HCT116 (cell line): Measurements from ENCODE around the gene ZNF562. TPM values are rescaled to one million over a fixed set of nuclear protein-coding genes. Genes with fewer than 3 reads are reported as not detected.

ENCODE experiments used
- ATAC-seq: fragments of 200-7000 bp; cut with Tn5 transposase; 2 replicates; pipeline ENCODE4 v1.9.1; 2020; ENCODE audit warnings: mild to moderate bottlenecking, moderate library complexity
- BruUV-seq: library from RNA; stranded (reverse); fragments of 400-500 nt; replicated peaks from 2 replicates; lab custom pipeline; 2021; lab: Mats Ljungman, UMichigan
- CTCF ChIA-PET: fragments of 300-600 bp; sonication (Branson Sonifier 250); formaldehyde crosslinking; loops from one replicate; lab custom pipeline; 2021; ENCODE audit warnings: antibody characterized with exemption; lab: Charles Lee
- POLR2A ChIA-PET: fragments of 300-600, 350-600 bp; sonication (Branson Sonifier 250); formaldehyde crosslinking; loops from one replicate; lab custom pipeline; 2021; ENCODE audit warnings: antibody characterized with exemption; lab: Charles Lee
- RAD21 ChIA-PET, 2 experiments: fragments of 300-600 bp; sonication (Branson Sonifier 250); formaldehyde crosslinking; loops; one replicate each; lab custom pipeline; 2023; ENCODE audit warnings: low total read pairs in 2 of 2; ENCODE audit not compliant: uncharacterized antibody in 2 of 2, unreplicated experiment in 2 of 2, low non-redundant PET in 1 of 2; lab: Charles Lee
- DNase-seq: peaks from one replicate; pipeline ENCODE4 v3.0.0-alpha.2; 2010; ENCODE audit warnings: low read depth, low spot score
- H2AFZ ChIP-seq: fragments of 200-600 bp; shearing (Covaris generic), sonication (generic); 2 replicates; pipeline ENCODE4 v1.6.1; 2017; ENCODE audit warnings: low read depth, mixed run types, mixed read lengths, antibody characterized with exemption, low read length; ENCODE audit not compliant: poor library complexity, severe bottlenecking
- H3K27ac ChIP-seq: 2 replicates; pipeline ENCODE4 v1.5.1; 2012; ENCODE audit warnings: low read depth, low read length
- H3K27me3 ChIP-seq: fragments of 200-600 bp; sonication (generic); 2 replicates; pipeline ENCODE4 v1.6.1; 2016; ENCODE audit warnings: mixed run types, low read length, mixed read lengths; ENCODE audit not compliant: insufficient read depth
- H3K36me3 ChIP-seq, 2 experiments: fragments of 200-500 bp in 1 of 2; fragments of 200-600 bp in 1 of 2; sonication (Bioruptor generic) in 1 of 2; sonication (generic) in 1 of 2; 2 replicates each; pipeline versions ENCODE4 v1.5.1 to v1.6.1; 2014 to 2016; ENCODE audit warnings: low read length in 2 of 2, inconsistent platforms in 1 of 2, mixed read lengths in 1 of 2, mixed run types in 1 of 2; ENCODE audit not compliant: insufficient read depth in 2 of 2, control insufficient read depth in 1 of 2
- H3K4me1 ChIP-seq, 2 experiments: fragments of 200-600 bp in 1 of 2; sonication (generic) in 1 of 2; 2 replicates each; pipeline versions ENCODE4 v1.5.1 to v1.6.1; 2012 to 2017; ENCODE audit warnings: low read length in 2 of 2, inconsistent platforms in 1 of 2, mild to moderate bottlenecking in 1 of 2, mixed read lengths in 1 of 2, mixed run types in 1 of 2, moderate library complexity in 1 of 2; ENCODE audit not compliant: insufficient read depth in 2 of 2, control insufficient read depth in 1 of 2
- H3K4me2 ChIP-seq: fragments of 200-600 bp; sonication (generic); 2 replicates; pipeline ENCODE4 v1.6.1; 2017; ENCODE audit warnings: mixed run types, low read length, mixed read lengths
- H3K4me3 ChIP-seq, 2 experiments: fragments of 200-600 bp in 1 of 2; sonication (generic) in 1 of 2; replicated peaks in 1 of 2; 2 replicates each; pipeline ENCODE4 v1.5.1; 2011 to 2016; ENCODE audit warnings: low read length in 2 of 2, control low read depth in 1 of 2, low read depth in 1 of 2, mild to moderate bottlenecking in 1 of 2, mixed read lengths in 1 of 2, mixed run types in 1 of 2
- H3K79me2 ChIP-seq: fragments of 200-600 bp; sonication (generic); 2 replicates; pipeline ENCODE4 v1.6.1; 2017; ENCODE audit warnings: mild to moderate bottlenecking, mixed run types, low read length, moderate library complexity, mixed read lengths; ENCODE audit not compliant: insufficient read depth
- H3K9ac ChIP-seq: fragments of 200-600 bp; sonication (generic); 2 replicates; pipeline ENCODE4 v1.6.1; 2016; ENCODE audit warnings: low read length, mixed read lengths
- H3K9me2 ChIP-seq: fragments of 200-600 bp; sonication (generic), shearing (Covaris generic); 2 replicates; pipeline ENCODE4 v1.6.1; 2017; ENCODE audit warnings: mixed run types, mild to moderate bottlenecking, moderate library complexity; ENCODE audit not compliant: insufficient read depth
- H3K9me3 ChIP-seq, 2 experiments: fragments of 200-500 bp in 1 of 2; fragments of 200-600 bp in 1 of 2; sonication (Bioruptor generic) in 1 of 2; sonication (generic) in 1 of 2; 2 replicates each; pipeline ENCODE4 v1.6.1; 2014 to 2017; ENCODE audit warnings: low read length in 2 of 2, mixed read lengths in 2 of 2, inconsistent platforms in 1 of 2, low read depth in 1 of 2, mild to moderate bottlenecking in 1 of 2, mixed run types in 1 of 2, moderate library complexity in 1 of 2; ENCODE audit not compliant: control insufficient read depth in 1 of 2, insufficient read depth in 1 of 2
- H4K20me1 ChIP-seq: fragments of 200-600 bp; sonication (generic), shearing (Covaris generic); 2 replicates; pipeline ENCODE4 v1.6.1; 2017; ENCODE audit warnings: mixed run types, mild to moderate bottlenecking, moderate library complexity; ENCODE audit not compliant: insufficient read depth
- ATF3 ChIP-seq: IDR thresholded peaks from 2 replicates; pipeline ENCODE4 v1.6.1; 2012
- CBX3 ChIP-seq: IDR thresholded peaks from 2 replicates; pipeline ENCODE4 v1.6.1; 2012; ENCODE audit warnings: low read depth
- CEBPB ChIP-seq: IDR thresholded peaks from 2 replicates; pipeline ENCODE4 v1.6.1; 2012; ENCODE audit warnings: low read depth
- CTCF ChIP-seq, 3 experiments: fragments of 200-600 bp in 1 of 3; sonication (generic) in 1 of 3; IDR thresholded peaks in 2 of 3; conservative IDR thresholded peaks in 1 of 3; 2 replicates each; pipeline ENCODE4 v1.5.1; 2012 to 2017; ENCODE audit warnings: low read depth in 2 of 3, low read length in 2 of 3, antibody characterized with exemption in 1 of 3, borderline replicate concordance in 1 of 3, control low read depth in 1 of 3, mild to moderate bottlenecking in 1 of 3, mixed read lengths in 1 of 3, mixed run types in 1 of 3, moderate library complexity in 1 of 3; ENCODE audit not compliant: insufficient read depth in 1 of 3
- EGR1 ChIP-seq: IDR thresholded peaks from 2 replicates; pipeline ENCODE4 v1.6.1; 2012; ENCODE audit warnings: low read depth
- ELF1 ChIP-seq: IDR thresholded peaks from 2 replicates; pipeline ENCODE4 v1.6.1; 2012; ENCODE audit warnings: low read depth, borderline replicate concordance
- EZH2 ChIP-seq: fragments of 200-600 bp; sonication (generic); IDR thresholded peaks from 2 replicates; pipeline ENCODE4 v1.6.1; 2017; ENCODE audit warnings: antibody characterized with exemption, mixed run types
- EZH2phosphoT487 ChIP-seq: fragments of 200-600 bp; IDR thresholded peaks from 2 replicates; pipeline ENCODE4 v1.6.1; 2018; ENCODE audit warnings: antibody characterized with exemption, borderline replicate concordance
- FOSL1 ChIP-seq: IDR thresholded peaks from 2 replicates; pipeline ENCODE4 v1.6.1; 2012; ENCODE audit warnings: low read depth
- JUND ChIP-seq: IDR thresholded peaks from 2 replicates; pipeline ENCODE4 v1.6.1; 2012
- MAX ChIP-seq: IDR thresholded peaks from 2 replicates; pipeline ENCODE4 v1.6.1; 2012
- POLR2A ChIP-seq: IDR thresholded peaks from 2 replicates; pipeline ENCODE4 v1.7.0; 2011; ENCODE audit warnings: borderline replicate concordance; ENCODE audit not compliant: insufficient read depth, insufficient read length; ENCODE audit errors: extremely low read depth
- POLR2AphosphoS5 ChIP-seq: IDR thresholded peaks from 2 replicates; pipeline ENCODE4 v1.6.1; 2011; ENCODE audit warnings: mild to moderate bottlenecking, low read depth, low read length, moderate library complexity
- RAD21 ChIP-seq: IDR thresholded peaks from 2 replicates; pipeline ENCODE4 v1.6.1; 2012; ENCODE audit warnings: low read depth, mild to moderate bottlenecking
- SIN3A ChIP-seq: IDR thresholded peaks from 2 replicates; pipeline ENCODE4 v1.6.1; 2012; ENCODE audit warnings: low read depth
- SP1 ChIP-seq: IDR thresholded peaks from 2 replicates; pipeline ENCODE4 v1.6.1; 2012; ENCODE audit warnings: low read depth
- SRF ChIP-seq: IDR thresholded peaks from 2 replicates; pipeline ENCODE4 v1.6.1; 2012; ENCODE audit warnings: low read depth
- TCF7L2 ChIP-seq: IDR thresholded peaks from 2 replicates; pipeline ENCODE4 v1.7.0; 2011; ENCODE audit warnings: borderline replicate concordance, inconsistent platforms; ENCODE audit not compliant: insufficient read depth, insufficient read length; ENCODE audit errors: extremely low read depth
- YY1 ChIP-seq: IDR thresholded peaks from 2 replicates; pipeline ENCODE4 v1.6.1; 2011; ENCODE audit warnings: low read length, low read depth, moderate library complexity, mild to moderate bottlenecking; ENCODE audit not compliant: insufficient replicate concordance; ENCODE audit errors: extremely low read depth
- ZFX ChIP-seq: fragments of 450-650 bp; IDR thresholded peaks from 2 replicates; pipeline ENCODE4 v1.6.1; 2017
- ZNF274 ChIP-seq: fragments of 200-500 bp; sonication (Bioruptor generic); IDR thresholded peaks from 2 replicates; pipeline ENCODE4 v1.6.1; 2014; ENCODE audit warnings: mild to moderate bottlenecking, low read depth, low read length, inconsistent platforms
- intact Hi-C: fragments of 100-400 bp; cut with micrococcal nuclease; formaldehyde crosslinking; loops from 2 replicates; pipeline ENCODE4 v1.10.0; 2022
- total RNA-seq: library from RNA; stranded (reverse); gene quantifications from one replicate; pipeline ENCODE4 v1.2.1, GENCODE V29; 2021; ENCODE audit not compliant: unreplicated experiment

The ZNF562 gene
- total RNA-seq, 1 experiment from 2014 or later, result 37.8 TPM

- no peaks in the 10 kb centered on the region for H3K9me2 ChIP-seq
- H3K4me1 ChIP-seq, result peaks cover 2 to 12% of the 10 kb centered on the region in 2 experiments; a peak in 1 of 4 replicates
- H3K36me3 ChIP-seq, result peaks cover 5 to 43% of the 10 kb centered on the region in 2 experiments; a peak in 3 of 4 replicates
- H3K9ac ChIP-seq, result no peak overlapping the region
- TF ChIP-seq SIN3A, result no peak
- TF ChIP-seq FOSL1, result no peak
- TF ChIP-seq RAD21, result no peak
- no peak for TF ChIP-seq ELF1
- TF ChIP-seq ZNF274, result no peak
- TF ChIP-seq POLR2A, result no peak
- TF ChIP-seq EZH2, result no peak
- TF ChIP-seq EZH2phosphoT487, result no peak
- TF ChIP-seq ZFX, result no peak
- H4K20me1 ChIP-seq, result no peaks in the 10 kb centered on the region
- DNase-seq (no peak), ATAC-seq (no peak)
- H3K27ac ChIP-seq, result no peak overlapping the region
- RAD21 ChIA-PET, result no interaction called here
- H3K9me3 ChIP-seq, result peaks cover 35 to 40% of the 10 kb centered on the region in 2 experiments; a peak in 3 of 4 replicates
- BruUV-seq, result no TSS peak
- intact Hi-C loops, result loop anchor here (10.0 kb wide), 2 partner anchors 87 to 347 kb away; partner anchors contain the start of genes ZNF121 and ZNF559
- POLR2A ChIA-PET, result no interaction called here
- CTCF ChIA-PET, result no interaction called here
- no peak overlapping the region for H3K4me3 ChIP-seq
- peaks cover 80% of the 10 kb centered on the region for H3K79me2 ChIP-seq
- H3K4me2 ChIP-seq, result no peak overlapping the region
- no peak overlapping the region for H2AFZ ChIP-seq
- no peaks in the 10 kb centered on the region for H3K27me3 ChIP-seq
Measured at GRCh38 chr19:9671655-9672054, 3.2 kb downstream of the ZNF562 start.

GRCh38 chr19:9668544-9668943, 6.4 kb downstream of the ZNF562 start:
- no peaks in the 10 kb centered on the region for H4K20me1 ChIP-seq
- intact Hi-C loops, result no loop called here

More at GRCh38 chr19:9668544-9668943, 6.4 kb downstream of the ZNF562 start:
- ChIA-PET RAD21 (no interaction called here), CTCF (no interaction called here), POLR2A (no interaction called here)
- Histone ChIP-seq H3K4me3 (no peak overlapping the region), H3K4me1 (peaks cover 0 to under 1% of the 10 kb centered on the region in 2 experiments; a peak in 1 of 4 replicates), H3K9me2 (no peaks in the 10 kb centered on the region), H3K27me3 (no peaks in the 10 kb centered on the region), H3K27ac (no peak overlapping the region), H3K79me2 (peaks cover 100% of the 10 kb centered on the region), H2AFZ (no peak overlapping the region), H3K4me2 (no peak overlapping the region), H3K36me3 (peaks cover 5 to 47% of the 10 kb centered on the region in 2 experiments; a peak in 3 of 4 replicates), H3K9me3 (peaks cover 39 to 40% of the 10 kb centered on the region in 2 experiments; a peak in 3 of 4 replicates), H3K9ac (no peak overlapping the region)
- BruUV-seq, result no TSS peak
- no peak for TF ChIP-seq CBX3
- no peak for TF ChIP-seq SRF
- no peak for TF ChIP-seq TCF7L2
- no peak for TF ChIP-seq RAD21
- TF ChIP-seq MAX, result no peak
- TF ChIP-seq EZH2, result no peak
- no peak for TF ChIP-seq SP1
- no peak for TF ChIP-seq POLR2A
- TF ChIP-seq CTCF (IDR thresholded peaks at IDR 0.05 in 2 of 3, conservative IDR thresholded peaks at IDR 0.05 in 1 of 3; ENCODE audit: borderline replicate concordance in 1 of 3, insufficient read depth in 1 of 3, low read depth in 2 of 3, low read length in 2 of 3), result no peak
- TF ChIP-seq ATF3, result no peak
- TF ChIP-seq ELF1, result no peak
- no peak for TF ChIP-seq JUND
- no peak for TF ChIP-seq EGR1
- no peak for TF ChIP-seq FOSL1
- no peak for TF ChIP-seq POLR2AphosphoS5
- no peak for TF ChIP-seq CEBPB
- no peak for TF ChIP-seq ZNF274
- no peak for TF ChIP-seq YY1
- no peak for TF ChIP-seq EZH2phosphoT487
- no peak for TF ChIP-seq ZFX
- DNase-seq, result no peak
- no peak for ATAC-seq
